Mononuclear cell (primary cell): ENCODE measurements around the gene DPP10. TPM values are rescaled to one million over a fixed set of nuclear protein-coding genes. Genes with fewer than 3 reads are reported as not detected.

ENCODE experiments used
- H3K27me3 ChIP-seq: 2 replicates; pipeline ENCODE4 v1.6.0; 2011; ENCODE audit warnings: low read length, control low read depth; ENCODE audit not compliant: insufficient read depth
- H3K4me1 ChIP-seq: 2 replicates; pipeline ENCODE4 v1.5.1; 2011; ENCODE audit warnings: mild to moderate bottlenecking, low read length, control low read depth; ENCODE audit not compliant: insufficient read depth
- H3K4me3 ChIP-seq: 2 replicates; pipeline ENCODE4 v1.5.1; 2011; ENCODE audit warnings: mild to moderate bottlenecking, low read length, moderate library complexity
- H3K9me3 ChIP-seq: 2 replicates; pipeline ENCODE4 v1.5.1; 2011; ENCODE audit warnings: low read depth, mild to moderate bottlenecking, control low read depth, low read length
- total RNA-seq: library from RNA; depleted of rRNA; stranded (reverse); fragments of >200 nt; gene quantifications from one replicate; pipeline ENCODE4 v1.2.3, GENCODE V29; 2012

DPP10 gene
- total RNA-seq, 1 donor, result under 0.01 TPM

- Histone ChIP-seq H3K27me3 (no peaks in the 10 kb centered on the region), H3K4me1 (no peaks in the 10 kb centered on the region), H3K4me3 (no peak overlapping the region), H3K9me3 (peaks cover 17% of the 10 kb centered on the region)
Observed at GRCh38 chr2:115214050-115214449, 771.6 kb downstream of the DPP10 start.

DNA sequence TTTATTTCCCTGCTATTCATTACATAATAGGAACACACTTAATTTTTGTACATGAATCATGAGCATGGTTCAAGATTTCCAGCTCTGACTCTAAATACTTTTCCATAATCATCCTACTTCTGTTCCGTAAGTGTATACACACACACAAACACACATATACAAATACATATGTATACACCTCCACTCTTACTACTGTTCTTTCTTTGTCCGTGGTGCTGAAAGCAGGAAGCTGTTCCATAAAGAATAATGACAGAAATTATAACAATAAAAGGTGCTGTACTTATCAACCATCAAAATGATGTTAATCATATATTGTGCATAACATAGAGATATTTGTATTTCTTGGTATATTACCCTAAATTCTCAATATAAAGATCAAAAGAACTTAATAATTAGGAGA is 776.9 kb downstream of the DPP10 start:
- Histone ChIP-seq H3K4me1 (no peaks in the 10 kb centered on the region), H3K9me3 (no peaks in the 10 kb centered on the region)

GRCh38 chr2:115234186-115234585 is 791.7 kb downstream of the DPP10 start:
- no peaks in the 10 kb centered on the region for H3K4me1 ChIP-seq
- no peaks in the 10 kb centered on the region for H3K27me3 ChIP-seq
- H3K9me3 ChIP-seq, result no peaks in the 10 kb centered on the region
- no peak overlapping the region for H3K4me3 ChIP-seq

More for the DNA sequence above, 776.9 kb downstream of the DPP10 start:
- H3K4me3 ChIP-seq, result no peak overlapping the region
- H3K27me3 ChIP-seq, result no peaks in the 10 kb centered on the region

DNA sequence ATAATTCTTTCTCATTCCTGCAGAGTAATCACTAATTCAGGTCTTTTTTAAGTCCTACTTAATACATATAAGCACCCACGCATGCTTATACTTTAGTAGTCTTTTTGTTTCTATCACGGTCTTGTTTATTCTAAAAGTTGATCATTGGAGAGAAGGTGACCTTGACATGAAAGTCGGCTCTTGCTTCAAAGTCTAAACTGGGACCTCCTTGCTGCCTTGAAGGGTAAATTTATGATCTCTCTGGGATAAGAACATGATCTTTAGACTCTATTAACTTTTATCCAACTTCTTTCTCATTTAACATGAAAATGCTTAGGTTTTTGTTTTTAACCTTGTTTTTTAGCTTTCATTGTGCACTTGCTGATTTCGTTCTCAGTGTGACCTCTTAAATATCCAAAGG is 792.3 kb downstream of the DPP10 start:
- no peaks in the 10 kb centered on the region for H3K9me3 ChIP-seq
- H3K27me3 ChIP-seq, result no peaks in the 10 kb centered on the region
- no peak overlapping the region for H3K4me3 ChIP-seq
- no peaks in the 10 kb centered on the region for H3K4me1 ChIP-seq

DNA sequence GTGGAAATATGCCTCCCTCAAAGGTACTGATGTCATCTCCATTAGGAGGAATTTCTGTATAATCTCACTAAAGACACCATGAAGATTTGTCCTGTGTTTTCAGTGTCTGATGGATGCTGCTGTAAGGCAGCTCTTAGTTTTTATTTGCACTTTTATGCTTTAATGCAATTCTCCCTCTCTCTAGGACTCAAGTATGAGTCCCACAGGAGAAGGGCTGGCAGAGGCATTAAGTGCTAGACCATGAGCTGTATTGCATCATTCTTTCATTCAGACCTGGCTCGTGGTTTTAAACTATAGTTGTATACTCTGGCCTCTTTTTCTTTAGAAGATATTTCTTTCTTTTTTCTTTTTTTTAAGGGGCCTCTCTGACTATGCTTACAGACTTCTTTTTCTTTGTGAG is 805.6 kb downstream of the DPP10 start:
- no peaks in the 10 kb centered on the region for H3K9me3 ChIP-seq
- H3K4me1 ChIP-seq, result no peaks in the 10 kb centered on the region
- H3K27me3 ChIP-seq, result no peaks in the 10 kb centered on the region
- H3K4me3 ChIP-seq, result no peak overlapping the region

DNA sequence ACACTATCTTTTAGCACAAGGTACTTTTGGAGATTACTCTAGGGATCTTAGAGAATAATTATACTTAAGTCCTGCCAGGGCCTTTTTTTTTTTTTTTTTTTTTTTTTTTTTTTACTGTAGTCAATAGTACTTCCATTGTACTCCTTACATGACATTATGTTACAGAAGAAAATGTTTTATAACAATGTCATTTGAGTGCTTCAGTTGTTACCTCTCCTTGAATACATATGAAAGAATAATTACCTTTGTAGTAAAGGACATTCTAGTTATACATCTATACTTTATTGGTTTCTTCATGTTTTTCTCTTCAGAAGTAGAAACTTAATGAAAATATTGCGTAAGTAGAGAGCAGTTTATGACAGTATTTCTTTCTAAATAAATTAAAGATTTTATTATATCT is 834.9 kb downstream of the DPP10 start:
- Histone ChIP-seq H3K9me3 (no peaks in the 10 kb centered on the region), H3K27me3 (no peaks in the 10 kb centered on the region), H3K4me3 (no peak overlapping the region), H3K4me1 (no peaks in the 10 kb centered on the region)

DNA sequence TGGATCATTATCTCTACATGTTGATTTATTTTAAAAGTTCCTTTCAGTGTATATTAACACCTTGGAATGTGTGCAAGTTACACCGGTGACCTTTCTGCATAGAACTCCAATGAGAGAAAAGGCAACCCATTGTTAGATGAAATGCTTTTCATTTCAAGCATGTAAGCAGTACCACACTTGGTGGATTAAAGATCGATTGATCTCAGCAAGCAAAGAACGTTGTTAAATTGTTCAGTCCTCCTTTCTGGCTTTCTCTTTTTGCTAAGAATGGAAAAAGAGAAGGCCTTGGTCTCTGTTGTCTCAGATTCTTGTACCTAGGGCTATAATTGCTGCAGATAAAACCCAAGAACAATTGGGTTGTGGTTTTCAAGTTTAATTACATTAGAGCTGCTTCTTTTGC is 843.0 kb downstream of the DPP10 start:
- H3K4me1 ChIP-seq, result no peaks in the 10 kb centered on the region
- H3K9me3 ChIP-seq, result no peaks in the 10 kb centered on the region
- no peak overlapping the region for H3K4me3 ChIP-seq
- no peaks in the 10 kb centered on the region for H3K27me3 ChIP-seq

GRCh38 chr2:115290478-115290877 is 848.0 kb downstream of the DPP10 start:
- H3K9me3 ChIP-seq, result no peaks in the 10 kb centered on the region
- no peaks in the 10 kb centered on the region for H3K4me1 ChIP-seq
- no peaks in the 10 kb centered on the region for H3K27me3 ChIP-seq
- H3K4me3 ChIP-seq, result no peak overlapping the region

DNA sequence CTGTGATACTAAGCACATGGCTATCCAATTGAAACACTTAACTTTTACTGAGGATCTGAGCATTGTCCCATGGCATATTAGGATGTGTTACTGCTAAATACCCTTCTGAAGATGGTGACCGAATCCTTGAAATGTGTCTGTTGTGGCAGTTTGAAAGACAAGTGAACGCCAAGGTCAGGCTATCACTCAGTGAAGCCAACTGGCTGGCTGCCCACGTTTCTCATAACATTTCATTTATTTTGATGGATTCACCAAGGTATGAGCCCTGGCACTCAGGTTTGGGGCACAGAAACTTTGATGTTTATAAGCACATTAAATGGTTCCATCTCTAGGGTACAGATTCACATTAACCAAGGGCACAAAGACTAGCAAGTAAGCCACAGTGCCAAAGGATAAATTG is 850.3 kb downstream of the DPP10 start:
- Histone ChIP-seq H3K4me3 (no peak overlapping the region), H3K9me3 (no peaks in the 10 kb centered on the region), H3K27me3 (no peaks in the 10 kb centered on the region), H3K4me1 (no peaks in the 10 kb centered on the region)

- Histone ChIP-seq H3K4me3 (no peak overlapping the region), H3K9me3 (no peaks in the 10 kb centered on the region), H3K4me1 (no peaks in the 10 kb centered on the region), H3K27me3 (no peaks in the 10 kb centered on the region)
Observed at GRCh38 chr2:115294999-115295398, 852.6 kb downstream of the DPP10 start.

DNA sequence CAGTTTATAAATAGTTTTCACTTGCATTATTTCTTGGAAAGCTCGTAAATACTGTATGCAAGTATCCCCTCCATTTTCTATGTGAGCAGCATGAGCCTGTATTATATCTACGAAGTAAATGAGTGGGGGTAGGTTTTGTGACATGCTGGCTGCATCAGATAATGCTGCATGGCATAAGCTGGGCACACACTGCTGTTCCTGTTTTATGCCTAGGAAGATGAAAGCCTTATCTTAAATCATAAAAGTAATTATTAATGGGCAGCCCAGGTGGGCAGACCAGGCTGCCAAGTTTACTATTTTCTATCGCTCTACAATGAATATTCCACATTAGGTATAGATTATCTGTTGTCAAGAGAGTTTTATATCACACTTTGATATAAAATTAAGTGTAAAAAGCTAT is 854.6 kb downstream of the DPP10 start:
- H3K27me3 ChIP-seq, result no peaks in the 10 kb centered on the region
- H3K4me1 ChIP-seq, result no peaks in the 10 kb centered on the region
- H3K9me3 ChIP-seq, result peaks cover 4% of the 10 kb centered on the region
- H3K4me3 ChIP-seq, result no peak overlapping the region

GRCh38 chr2:115299199-115299598 is 856.8 kb downstream of the DPP10 start:
- Histone ChIP-seq H3K4me3 (no peak overlapping the region), H3K27me3 (no peaks in the 10 kb centered on the region), H3K9me3 (peaks cover 4% of the 10 kb centered on the region), H3K4me1 (no peaks in the 10 kb centered on the region)

DNA sequence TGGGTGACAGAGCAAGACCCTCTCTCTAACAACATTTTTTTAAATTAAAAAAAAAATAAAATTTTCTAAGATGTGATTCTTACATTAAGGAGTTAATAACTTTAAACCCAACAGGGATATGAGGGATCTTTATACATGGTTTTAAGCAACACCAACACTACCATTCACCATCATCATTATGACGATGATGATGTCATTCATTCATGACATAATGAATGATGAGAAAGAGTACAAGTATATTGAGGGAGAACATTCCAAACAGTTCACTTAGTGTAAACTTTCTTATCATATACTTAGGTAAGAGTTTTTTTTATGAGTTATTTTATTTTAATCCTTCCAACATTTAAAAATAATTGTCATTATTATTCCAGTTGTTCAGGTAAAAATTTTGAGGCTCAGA is 863.3 kb downstream of the DPP10 start:
- H3K4me3 ChIP-seq, result no peak overlapping the region
- H3K4me1 ChIP-seq, result no peaks in the 10 kb centered on the region
- H3K9me3 ChIP-seq, result no peaks in the 10 kb centered on the region
- no peaks in the 10 kb centered on the region for H3K27me3 ChIP-seq

- Histone ChIP-seq H3K4me1 (no peaks in the 10 kb centered on the region), H3K9me3 (no peaks in the 10 kb centered on the region), H3K27me3 (no peaks in the 10 kb centered on the region), H3K4me3 (no peak overlapping the region)
Observed at GRCh38 chr2:115314119-115314518, 871.7 kb downstream of the DPP10 start.

GRCh38 chr2:115327061-115327460 is 884.6 kb downstream of the DPP10 start:
- Histone ChIP-seq H3K4me1 (no peaks in the 10 kb centered on the region), H3K4me3 (no peak overlapping the region), H3K27me3 (no peaks in the 10 kb centered on the region), H3K9me3 (no peaks in the 10 kb centered on the region)

- Histone ChIP-seq H3K27me3 (no peaks in the 10 kb centered on the region), H3K4me3 (no peak overlapping the region), H3K4me1 (no peaks in the 10 kb centered on the region), H3K9me3 (peaks cover 5% of the 10 kb centered on the region)
Observed at GRCh38 chr2:115359550-115359949, 917.1 kb downstream of the DPP10 start.

- H3K9me3 ChIP-seq, result no peaks in the 10 kb centered on the region
- no peaks in the 10 kb centered on the region for H3K27me3 ChIP-seq
- H3K4me1 ChIP-seq, result no peaks in the 10 kb centered on the region
- no peak overlapping the region for H3K4me3 ChIP-seq
Observed at GRCh38 chr2:115364093-115364492, 921.7 kb downstream of the DPP10 start.
